VCaP (cell line): ENCODE measurements around the gene KANSL2.
"Not testable (repeated sequence)": the region's sequence is repeated elsewhere in the genome, so short reads cannot be mapped to it uniquely, and the experiment has no call there.

Experiments used
- H3K27ac ChIP-seq: fragments of 450-650 bp; 2 replicates; pipeline ENCODE4 v1.5.1; 2017
- CTCF ChIP-seq: fragments of 450-650 bp; conservative IDR thresholded peaks from 2 replicates; pipeline ENCODE4 v1.5.1; 2017; ENCODE audit warnings: mild to moderate bottlenecking, moderate library complexity

KANSL2 gene

GRCh38 chr12:48681710-48682532 is at the start of gene KANSL2:
Gene KANSL2, minus strand, starts transcription at chr12:48682238. Its CDS starts 606 bp downstream, at chr12:48681632.
- H3K27ac ChIP-seq: peak within 1 kb of the TSS; percentile 92
- no peak for TF ChIP-seq CTCF

- no peak for TF ChIP-seq CTCF
- H3K27ac ChIP-seq: no peak overlapping the region
Measured at GRCh38 chr12:48728807-48729206, 46.8 kb upstream of the KANSL2 start.

GRCh38 chr12:48720737-48721136 is 38.7 kb upstream of the KANSL2 start:
- H3K27ac ChIP-seq: not testable (repeated sequence)

- not testable (repeated sequence) for H3K27ac ChIP-seq
Measured at GRCh38 chr12:48720171-48720570, 38.1 kb upstream of the KANSL2 start.

- H3K27ac ChIP-seq: not testable (repeated sequence)
Measured at GRCh38 chr12:48719002-48719401, 37.0 kb upstream of the KANSL2 start.

GRCh38 chr12:48717252-48717695 is 35.2 kb upstream of the KANSL2 start:
- no peak for TF ChIP-seq CTCF
- peak overlapping the region; percentile 96 for H3K27ac ChIP-seq

GRCh38 chr12:48716493-48717251 is 34.6 kb upstream of the KANSL2 start, which contains the start of gene CCNT1:
Gene CCNT1, minus strand, starts transcription at chr12:48716707. Its CDS starts 32 bp downstream, at chr12:48716675.
- peak within 1 kb of the TSS; percentile 96 for H3K27ac ChIP-seq
- TF ChIP-seq CTCF: peak; percentile 26; the same call in 1 of the 2 replicates

- H3K27ac ChIP-seq: peak overlapping the region; percentile 96
- TF ChIP-seq CTCF: no peak
Measured at GRCh38 chr12:48716168-48716492, 34.1 kb upstream of the KANSL2 start.

GRCh38 chr12:48712209-48712608 is 30.2 kb upstream of the KANSL2 start:
- H3K27ac ChIP-seq: no peak overlapping the region
- TF ChIP-seq CTCF: no peak

GRCh38 chr12:48698822-48699221 is 16.8 kb upstream of the KANSL2 start:
- not testable (repeated sequence) for H3K27ac ChIP-seq
